ENCODE results near the gene MLC1. TPM values are rescaled to one million over a fixed set of nuclear protein-coding genes. Genes with fewer than 3 reads are reported as not detected.

MLC1 gene
- polyA plus RNA-seq, 1 donor: 0.57 TPM

DNA sequence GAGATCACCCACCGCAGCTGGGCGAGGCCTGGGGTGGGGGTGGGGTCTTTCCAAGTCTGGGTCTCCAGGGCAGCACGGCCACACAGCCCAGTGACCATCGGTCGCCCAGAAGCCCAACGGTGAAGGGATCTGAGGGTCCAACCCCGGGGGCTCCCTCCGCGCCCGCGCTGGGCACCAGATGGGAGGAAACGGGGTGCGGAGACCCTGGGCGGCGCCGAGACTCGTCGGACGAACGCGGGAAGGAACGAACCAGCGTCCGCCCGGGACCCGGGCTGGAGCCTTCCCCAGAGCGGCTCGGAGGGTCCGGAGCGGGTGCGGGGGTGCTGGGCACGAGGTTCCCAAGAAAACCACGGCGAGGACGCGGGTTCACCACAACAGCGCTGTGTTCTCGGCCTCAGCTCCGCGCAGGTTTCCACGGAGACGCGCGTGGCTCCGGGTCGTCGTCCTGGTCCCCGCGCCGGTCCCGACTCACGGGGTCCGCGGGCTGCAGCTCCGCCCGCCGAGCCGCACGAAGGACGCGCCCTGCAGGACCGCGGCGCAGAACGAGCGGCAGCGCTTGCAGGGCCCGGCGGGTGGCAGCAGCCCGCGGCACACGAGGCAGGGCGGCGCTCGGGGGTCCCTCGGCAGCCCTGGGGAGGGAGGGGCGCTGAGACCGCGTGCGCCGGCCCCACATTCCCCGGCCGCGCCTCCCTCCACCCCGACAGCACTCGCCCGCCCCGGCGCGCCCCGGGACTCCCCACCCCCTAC is 70.4 kb downstream of the MLC1 start:
- Histone ChIP-seq H3K27ac (ENCODE audit: low read length) (no peak overlapping the region), H3K4me3 (ENCODE audit: low read length) (no peak overlapping the region), H3K4me1 (ENCODE audit: control insufficient read depth, insufficient read depth, low read length) (peaks cover 2% of the 10 kb centered on the region), H3K36me3 (ENCODE audit: control insufficient read depth, insufficient read depth, low read length) (no peaks in the 10 kb centered on the region), H3K27me3 (ENCODE audit: control insufficient read depth, insufficient read depth, low read length) (peaks cover 89% of the 10 kb centered on the region), H3K9me3 (ENCODE audit: control insufficient read depth, low read depth, low read length) (peaks cover 12% of the 10 kb centered on the region)
- no peak for DNase-seq
- no CpG with 5 or more reads among the region's 91 CpGs for WGBS (ENCODE audit: insufficient coverage, low lambda C conversion rate)

- no CpG with 5 or more reads among the region's 16 CpGs for WGBS (ENCODE audit: insufficient coverage, low lambda C conversion rate)
- Histone ChIP-seq H3K9me3 (ENCODE audit: control insufficient read depth, low read depth, low read length) (peaks cover 12% of the 10 kb centered on the region), H3K4me1 (ENCODE audit: control insufficient read depth, insufficient read depth, low read length) (peaks cover 2% of the 10 kb centered on the region), H3K27me3 (ENCODE audit: control insufficient read depth, insufficient read depth, low read length) (peaks cover 90% of the 10 kb centered on the region), H3K27ac (ENCODE audit: low read length) (no peak overlapping the region), H3K36me3 (ENCODE audit: control insufficient read depth, insufficient read depth, low read length) (no peaks in the 10 kb centered on the region), H3K4me3 (ENCODE audit: low read length) (no peak overlapping the region)
- DNase-seq: no peak
These were observed 71.1 kb downstream of the MLC1 start for GRCh38 chr22:50014053-50014501.

GRCh38 chr22:50012211-50013181 is 72.7 kb downstream of the MLC1 start, which contains the start of gene IL17REL:
TSS of gene IL17REL (minus strand) at chr22:50012765. CDS start at chr22:50012646, 119 bp downstream.
- no CpG with 5 or more reads among the region's 29 CpGs for WGBS (ENCODE audit: insufficient coverage, low lambda C conversion rate)
- H3K4me3 ChIP-seq (ENCODE audit: low read length): no peak within 1 kb of the TSS
- H3K27me3 ChIP-seq (ENCODE audit: control insufficient read depth, insufficient read depth, low read length): peaks cover 77% of the 10 kb centered on the region
- H3K27ac ChIP-seq (ENCODE audit: low read length): no peak within 1 kb of the TSS
- no peak for DNase-seq
- no peaks in the 10 kb centered on the region for H3K36me3 ChIP-seq (ENCODE audit: control insufficient read depth, insufficient read depth, low read length)
- peaks cover 12% of the 10 kb centered on the region for H3K9me3 ChIP-seq (ENCODE audit: control insufficient read depth, low read depth, low read length)
- peaks cover 2% of the 10 kb centered on the region for H3K4me1 ChIP-seq (ENCODE audit: control insufficient read depth, insufficient read depth, low read length)

GRCh38 chr22:50011447-50012210 is 73.6 kb downstream of the MLC1 start:
- DNase-seq: no peak
- Histone ChIP-seq H3K27ac (ENCODE audit: low read length) (no peak overlapping the region), H3K27me3 (ENCODE audit: control insufficient read depth, insufficient read depth, low read length) (peaks cover 68% of the 10 kb centered on the region), H3K36me3 (ENCODE audit: control insufficient read depth, insufficient read depth, low read length) (no peaks in the 10 kb centered on the region), H3K9me3 (ENCODE audit: control insufficient read depth, low read depth, low read length) (peaks cover 12% of the 10 kb centered on the region), H3K4me3 (ENCODE audit: low read length) (no peak overlapping the region), H3K4me1 (ENCODE audit: control insufficient read depth, insufficient read depth, low read length) (peaks cover 2% of the 10 kb centered on the region)
- no CpG with 5 or more reads among the region's 18 CpGs for WGBS (ENCODE audit: insufficient coverage, low lambda C conversion rate)

DNA sequence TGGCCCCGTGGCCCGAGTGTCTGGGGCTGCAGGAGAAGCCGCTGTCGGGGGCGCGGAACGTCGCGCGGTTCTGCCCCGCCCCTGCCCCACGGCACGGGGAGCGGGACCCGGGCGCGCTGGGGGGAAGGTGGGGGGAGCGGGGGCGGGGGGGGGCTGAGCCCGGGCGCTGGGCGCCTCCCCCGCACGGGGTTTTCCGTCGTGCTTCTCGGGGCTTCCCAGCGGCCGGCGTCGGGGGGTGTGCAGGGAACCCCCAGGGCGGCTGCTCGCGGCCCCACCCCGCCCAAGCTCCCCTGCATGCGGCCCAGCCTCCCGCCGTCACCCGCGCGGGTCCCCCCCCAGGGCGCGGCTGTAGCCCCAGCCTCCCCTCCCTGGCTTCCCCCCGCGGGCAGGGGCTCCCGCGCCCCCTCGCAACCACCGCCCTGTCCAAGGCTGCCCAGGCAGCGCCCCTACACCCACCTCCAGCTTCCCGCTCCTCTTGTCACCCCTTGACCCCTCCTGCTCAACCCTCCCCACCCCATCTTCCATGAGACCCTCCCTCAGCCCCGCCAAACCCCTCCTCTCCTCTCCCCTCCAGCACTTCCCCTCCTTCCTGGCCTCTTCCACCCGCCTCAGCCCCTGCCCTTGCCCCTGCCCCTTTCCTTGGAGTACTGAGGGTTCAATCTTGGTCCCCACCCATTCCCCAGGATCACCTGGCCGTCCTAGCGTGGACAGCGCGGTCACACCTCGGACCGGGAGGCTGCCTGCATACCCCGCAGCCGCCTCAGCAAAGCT is 74.4 kb downstream of the MLC1 start:
- H3K4me3 ChIP-seq (ENCODE audit: low read length): no peak overlapping the region

DNA sequence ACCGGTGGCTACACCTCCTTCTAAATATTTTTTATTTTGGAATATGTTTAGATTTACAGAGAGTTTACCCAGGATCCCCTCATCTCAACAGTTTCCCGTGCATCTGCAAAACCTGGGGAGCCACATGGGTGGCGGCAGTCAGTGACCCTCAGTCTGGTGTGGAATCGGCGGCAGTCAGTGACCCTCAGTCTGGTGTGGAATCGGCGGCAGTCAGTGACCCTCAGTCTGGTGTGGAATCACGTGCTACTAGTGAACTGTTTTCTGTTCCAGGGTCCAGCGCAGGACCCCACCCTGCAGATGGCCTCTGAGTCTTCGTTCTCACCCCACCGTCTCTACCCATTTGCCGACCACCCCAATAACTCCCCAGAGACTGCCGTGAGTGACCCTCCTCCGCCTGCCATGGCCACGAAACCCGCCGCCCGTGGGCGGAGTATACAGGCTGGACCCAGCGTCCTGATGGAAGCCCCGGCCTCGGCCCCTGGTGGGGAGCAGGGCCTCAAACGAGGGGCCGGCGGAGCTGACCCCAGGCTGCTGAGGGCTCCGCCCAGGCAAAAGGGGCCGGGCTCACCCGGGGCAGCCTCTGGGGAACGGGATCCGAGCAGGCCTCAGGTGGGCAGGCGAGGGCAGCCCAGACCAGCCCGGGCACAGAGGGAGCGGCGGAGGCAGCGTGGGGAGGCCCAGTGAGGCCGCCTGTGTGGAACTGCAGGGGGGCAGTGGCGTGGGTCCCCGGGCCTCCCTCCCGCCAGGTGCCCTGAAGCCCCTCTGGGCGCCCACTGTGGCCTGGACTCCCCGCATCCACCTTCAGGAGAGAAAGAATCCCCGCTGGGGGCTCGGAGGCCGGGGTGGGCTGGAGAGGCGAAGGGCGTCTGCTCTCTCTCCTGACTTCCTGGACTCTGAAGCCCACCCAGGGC is 75.2 kb downstream of the MLC1 start:
- no peak overlapping the region for H3K27ac ChIP-seq (ENCODE audit: low read length)

More for the DNA sequence above, 74.4 kb downstream of the MLC1 start:
- H3K27ac ChIP-seq (ENCODE audit: low read length): no peak overlapping the region
- H3K4me1 ChIP-seq (ENCODE audit: control insufficient read depth, insufficient read depth, low read length): peaks cover 9% of the 10 kb centered on the region
- H3K27me3 ChIP-seq (ENCODE audit: control insufficient read depth, insufficient read depth, low read length): peaks cover 61% of the 10 kb centered on the region
- peaks cover 9% of the 10 kb centered on the region for H3K9me3 ChIP-seq (ENCODE audit: control insufficient read depth, low read depth, low read length)
- no CpG with 5 or more reads among the region's 61 CpGs for WGBS (ENCODE audit: insufficient coverage, low lambda C conversion rate)
- no peaks in the 10 kb centered on the region for H3K36me3 ChIP-seq (ENCODE audit: control insufficient read depth, insufficient read depth, low read length)
- DNase-seq: no peak

More for the DNA sequence above, 75.2 kb downstream of the MLC1 start:
- DNase-seq: no peak
- Histone ChIP-seq H3K4me3 (ENCODE audit: low read length) (no peak overlapping the region), H3K4me1 (ENCODE audit: control insufficient read depth, insufficient read depth, low read length) (peaks cover 10% of the 10 kb centered on the region), H3K9me3 (ENCODE audit: control insufficient read depth, low read depth, low read length) (peaks cover 9% of the 10 kb centered on the region), H3K36me3 (ENCODE audit: control insufficient read depth, insufficient read depth, low read length) (no peaks in the 10 kb centered on the region), H3K27me3 (ENCODE audit: control insufficient read depth, insufficient read depth, low read length) (peaks cover 56% of the 10 kb centered on the region)
- 50% methylated on average over 2 of the region's 46 CpGs for WGBS (ENCODE audit: insufficient coverage, low lambda C conversion rate)

Other genes with a start within 250 kb of the MLC1 start
- gene ZBED4, start 231.6 kb downstream of the MLC1 start, polyA plus RNA-seq: 13.3 TPM
- gene ALG12, start 167.0 kb downstream of the MLC1 start, polyA plus RNA-seq: 27.8 TPM
- gene CRELD2, start 166.8 kb downstream of the MLC1 start, polyA plus RNA-seq: 28.9 TPM
- 41.5 TPM for gene PIM3, start 124.7 kb downstream of the MLC1 start, polyA plus RNA-seq
- gene IL17REL, start 72.7 kb downstream of the MLC1 start, polyA plus RNA-seq: 0.31 TPM
- gene TTLL8, start 27.1 kb downstream of the MLC1 start, polyA plus RNA-seq: not detected
- 2.3 TPM for gene MOV10L1, start 4.6 kb upstream of the MLC1 start, polyA plus RNA-seq
- 0.55 TPM for gene PANX2, start 85.3 kb upstream of the MLC1 start, polyA plus RNA-seq
- gene TRABD, start 100.5 kb upstream of the MLC1 start, polyA plus RNA-seq: 41.3 TPM
- 44.4 TPM for gene SELENOO, start 115.6 kb upstream of the MLC1 start, polyA plus RNA-seq
- gene TUBGCP6, start 159.6 kb upstream of the MLC1 start, polyA plus RNA-seq: 38.5 TPM
- 55.5 TPM for gene HDAC10, start 165.8 kb upstream of the MLC1 start, polyA plus RNA-seq
- gene MAPK12, start 176.3 kb upstream of the MLC1 start, polyA plus RNA-seq: 7.6 TPM
- 5.1 TPM for gene MAPK11, start 185.0 kb upstream of the MLC1 start, polyA plus RNA-seq
- 65.0 TPM for gene PLXNB2, start 222.2 kb upstream of the MLC1 start, polyA plus RNA-seq
- gene DENND6B, start 241.6 kb upstream of the MLC1 start, polyA plus RNA-seq: 7.1 TPM